Activated naive CD4-positive, alpha-beta T cell treated with anti-CD3 and anti-CD28 coated beads, Interleukin-2, amount 50 U/mL, for 72 hours (primary cell): ENCODE results near the gene EMX2. TPM values are rescaled to one million over a fixed set of nuclear protein-coding genes. Genes with fewer than 3 reads are reported as not detected.

ENCODE experiments used
- ATAC-seq, 2 donors: fragments of 150-1000 bp; cut with Tn5 transposase; 2 replicates each; pipeline ENCODE4 v1.10.0; 2021; ENCODE audit warnings: mild to moderate bottlenecking in 2 of 2, moderate library complexity in 2 of 2
- DNase-seq, 2 donors: peaks; one replicate each; pipeline ENCODE4 v3.0.0; 2021 to 2022; ENCODE audit warnings: low spot score in 2 of 2
- H3K27ac Mint-ChIP-seq, 2 donors: one replicate each; pipeline ENCODE4 v1.8.0; 2022; ENCODE audit warnings: mild to moderate bottlenecking in 2 of 2, mixed read lengths in 2 of 2
- H3K36me3 Mint-ChIP-seq, 2 donors: one replicate each; pipeline ENCODE4 v1.8.0; 2022; ENCODE audit warnings: mixed read lengths in 2 of 2
- H3K9me3 Mint-ChIP-seq, 2 donors: one replicate each; pipeline ENCODE4 v1.8.0; 2022; ENCODE audit warnings: mixed read lengths in 2 of 2
- total RNA-seq, 2 donors: library from RNA; stranded (reverse); gene quantifications; one replicate each; pipeline ENCODE4 v1.2.3, GENCODE V29; 2022

Gene EMX2
- total RNA-seq, 2 donors from 2014 or later = not detected

DNA sequence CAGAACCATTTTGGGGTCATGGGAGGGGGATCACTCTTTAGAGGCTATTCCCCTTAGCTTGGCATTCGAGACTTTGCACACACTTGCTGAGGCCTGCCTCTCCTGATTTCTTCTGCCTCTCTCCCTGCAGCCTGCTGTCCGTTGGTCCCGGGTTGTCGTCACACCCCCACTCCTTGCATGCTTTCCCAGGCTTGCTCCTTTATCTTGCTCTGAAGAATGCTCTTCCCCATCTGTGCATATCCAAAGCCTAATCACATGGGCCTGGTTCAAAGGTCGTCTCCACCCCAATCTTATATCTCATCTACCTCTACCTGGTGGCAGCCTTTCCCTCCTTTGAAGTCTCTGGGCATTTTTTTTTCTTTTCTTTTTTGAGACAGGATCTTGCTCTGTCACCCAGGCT is 24.3 kb upstream of the EMX2 start:
- no peak for DNase-seq
- Mint-ChIP-seq H3K9me3 (no peaks in the 10 kb centered on the region), H3K36me3 (no peaks in the 10 kb centered on the region), H3K27ac (no peak overlapping the region)
- no peak for ATAC-seq

- no peaks in the 10 kb centered on the region for H3K36me3 Mint-ChIP-seq
- H3K9me3 Mint-ChIP-seq = no peaks in the 10 kb centered on the region
- DNase-seq (no peak), ATAC-seq (no peak)
- no peak overlapping the region for H3K27ac Mint-ChIP-seq
Measured at GRCh38 chr10:117519286-117519685, 23.3 kb upstream of the EMX2 start.

GRCh38 chr10:117519879-117520278 is 22.7 kb upstream of the EMX2 start:
- DNase-seq = no peak
- no peaks in the 10 kb centered on the region for H3K9me3 Mint-ChIP-seq
- H3K36me3 Mint-ChIP-seq = no peaks in the 10 kb centered on the region
- ATAC-seq = no peak
- no peak overlapping the region for H3K27ac Mint-ChIP-seq

GRCh38 chr10:117530791-117531190 is 11.8 kb upstream of the EMX2 start:
- Mint-ChIP-seq H3K9me3 (no peaks in the 10 kb centered on the region), H3K27ac (no peak overlapping the region), H3K36me3 (peaks cover 0 to under 1% of the 10 kb centered on the region in 2 donors)
- ATAC-seq (no peak), DNase-seq (no peak)

- ATAC-seq = no peak
Measured at GRCh38 chr10:117531371-117532002, 11.1 kb upstream of the EMX2 start.

DNA sequence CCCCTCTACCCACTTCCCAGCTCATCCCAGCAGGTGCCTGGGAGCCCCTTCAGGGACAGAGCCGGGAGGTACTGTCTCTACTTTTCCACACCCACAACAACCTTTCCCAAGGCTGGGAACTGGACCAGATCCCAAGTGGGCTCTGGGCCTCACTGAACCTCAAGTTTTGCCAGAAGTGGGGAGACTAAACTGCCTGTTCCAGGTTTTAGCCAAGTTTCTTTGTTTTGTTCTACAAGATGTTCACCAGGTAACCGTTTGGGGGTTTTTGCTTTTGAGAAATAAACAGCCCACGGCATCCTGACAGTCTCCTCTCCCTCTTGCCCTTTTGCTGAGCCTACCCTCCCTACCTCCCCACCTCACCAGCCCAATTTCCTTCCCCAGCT is 10.6 kb upstream of the EMX2 start:
- Mint-ChIP-seq H3K27ac (no peak overlapping the region), H3K9me3 (no peaks in the 10 kb centered on the region), H3K36me3 (peaks cover 0 to 10% of the 10 kb centered on the region in 2 donors)
- ATAC-seq = no peak
- no peak for DNase-seq

More at GRCh38 chr10:117531371-117532002, 11.1 kb upstream of the EMX2 start:
- Mint-ChIP-seq H3K36me3 (peaks cover 0 to 7% of the 10 kb centered on the region in 2 donors), H3K27ac (no peak overlapping the region), H3K9me3 (no peaks in the 10 kb centered on the region)
- no peak for DNase-seq

GRCh38 chr10:117532451-117533107 is 10.0 kb upstream of the EMX2 start:
- H3K9me3 Mint-ChIP-seq = no peaks in the 10 kb centered on the region
- no peak for ATAC-seq
- H3K27ac Mint-ChIP-seq = no peak overlapping the region
- no peak for DNase-seq
- peaks cover 0 to 10% of the 10 kb centered on the region in 2 donors for H3K36me3 Mint-ChIP-seq

DNA sequence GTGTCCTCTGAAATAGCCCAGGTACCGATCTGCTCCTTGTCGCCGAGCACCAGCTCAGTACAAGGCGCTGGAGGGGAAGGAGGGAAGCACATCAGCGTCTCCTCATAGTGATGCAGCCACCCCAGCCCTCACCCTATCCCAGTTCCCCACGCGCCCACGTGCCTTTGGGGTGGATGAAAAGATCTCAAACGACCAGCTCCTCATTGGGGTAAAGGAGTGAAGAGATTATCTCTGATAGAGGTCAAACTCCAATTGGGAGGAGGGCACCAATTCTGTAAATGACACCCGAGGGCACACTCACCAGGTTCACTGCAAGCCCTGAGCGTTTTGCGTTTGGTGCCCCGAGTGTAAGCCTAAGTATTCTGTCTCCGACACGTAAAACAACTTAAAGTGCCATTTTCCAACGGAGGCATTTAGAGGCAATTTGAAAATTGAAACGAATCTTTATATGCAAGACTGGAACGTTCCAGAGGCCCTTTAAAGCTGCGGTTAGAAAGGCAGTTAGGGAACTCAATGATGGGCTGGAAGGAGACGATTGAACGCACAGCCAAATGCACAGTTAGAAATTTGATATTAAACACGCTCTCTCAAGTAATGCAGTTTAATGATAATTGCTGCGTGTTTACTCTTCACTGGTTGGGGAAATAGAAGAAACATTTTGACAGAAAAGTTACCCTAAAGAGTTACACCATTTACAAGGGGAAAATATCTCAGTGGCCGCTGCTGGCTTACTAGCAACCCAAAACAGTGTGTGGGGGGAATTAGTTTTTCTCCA is 8.9 kb upstream of the EMX2 start:
- no peak for ATAC-seq
- peak overlapping the region in 1 of 2 donors; percentile 22 for H3K27ac Mint-ChIP-seq

GRCh38 chr10:117534321-117535297 is 7.9 kb upstream of the EMX2 start:
- H3K9me3 Mint-ChIP-seq = no peaks in the 10 kb centered on the region

More for the DNA sequence above, 8.9 kb upstream of the EMX2 start:
- DNase-seq = no peak
- Mint-ChIP-seq H3K36me3 (peaks cover 0 to 10% of the 10 kb centered on the region in 2 donors), H3K9me3 (no peaks in the 10 kb centered on the region)

GRCh38 chr10:117535298-117536071 is 7.1 kb upstream of the EMX2 start:
- H3K27ac Mint-ChIP-seq = no peak overlapping the region
- H3K9me3 Mint-ChIP-seq = no peaks in the 10 kb centered on the region
- H3K36me3 Mint-ChIP-seq = peaks cover 0 to 10% of the 10 kb centered on the region in 2 donors
- ATAC-seq (no peak), DNase-seq (no peak)

More at GRCh38 chr10:117534321-117535297, 7.9 kb upstream of the EMX2 start:
- no peak for DNase-seq
- no peak for ATAC-seq
- peaks cover 0 to 10% of the 10 kb centered on the region in 2 donors for H3K36me3 Mint-ChIP-seq
- no peak overlapping the region for H3K27ac Mint-ChIP-seq

GRCh38 chr10:117536072-117536865 is 6.3 kb upstream of the EMX2 start:
- Mint-ChIP-seq H3K9me3 (no peaks in the 10 kb centered on the region), H3K36me3 (peaks cover 0 to 15% of the 10 kb centered on the region in 2 donors), H3K27ac (no peak overlapping the region)
- ATAC-seq (no peak), DNase-seq (no peak)

GRCh38 chr10:117536866-117537435 is 5.6 kb upstream of the EMX2 start:
- H3K36me3 Mint-ChIP-seq = peaks cover 0 to 15% of the 10 kb centered on the region in 2 donors
- H3K27ac Mint-ChIP-seq = no peak overlapping the region
- H3K9me3 Mint-ChIP-seq = no peaks in the 10 kb centered on the region
- DNase-seq (no peak), ATAC-seq (no peak)

GRCh38 chr10:117537436-117537903 is 5.1 kb upstream of the EMX2 start:
- Mint-ChIP-seq H3K9me3 (no peaks in the 10 kb centered on the region), H3K27ac (no peak overlapping the region), H3K36me3 (peaks cover 0 to 15% of the 10 kb centered on the region in 2 donors)
- DNase-seq (no peak), ATAC-seq (peak in 1 of 2 donors; percentile 56)

GRCh38 chr10:117537904-117538524 is 4.5 kb upstream of the EMX2 start:
- Mint-ChIP-seq H3K36me3 (peaks cover 0 to 15% of the 10 kb centered on the region in 2 donors), H3K27ac (no peak overlapping the region), H3K9me3 (no peaks in the 10 kb centered on the region)
- peak; percentile 29 to 73 for ATAC-seq
- DNase-seq = no peak
